GM12878 (cell line): ENCODE data around the gene TMPRSS9. TPM values are rescaled to one million over a fixed set of nuclear protein-coding genes. Genes with fewer than 3 reads are reported as not detected.

Experiments used
- ATAC-seq: fragments of 200-7000 bp; cut with Tn5 transposase; 3 replicates; pipeline ENCODE4 v1.9.1; 2020; ENCODE audit warnings: mild to moderate bottlenecking, moderate library complexity
- BruUV-seq: library from RNA; stranded (reverse); fragments of 400-500 nt; replicated peaks from 2 replicates; lab custom pipeline; 2021; lab: Mats Ljungman, UMichigan
- CTCF ChIA-PET: fragments of 300-600 bp; sonication (Branson Sonifier 250); formaldehyde crosslinking; extraction: SDS; loops from one replicate; lab custom pipeline; 2021; ENCODE audit warnings: inconsistent platforms; lab: Yijun Ruan, JAX
- POLR2A ChIA-PET: fragments of 350-600 bp; formaldehyde crosslinking; extraction: SDS; loops from one replicate; lab custom pipeline; 2021; ENCODE audit warnings: inconsistent platforms; lab: Charles Lee
- RAD21 ChIA-PET: fragments of 300-600 bp; sonication (Branson Sonifier 250); formaldehyde crosslinking; loops from one replicate; lab custom pipeline; 2023; ENCODE audit warnings: antibody characterized with exemption; ENCODE audit not compliant: unreplicated experiment; lab: Charles Lee
- SMC1A ChIA-PET: fragments of 300-600 bp; sonication (Branson Sonifier 250); formaldehyde crosslinking; loops from one replicate; lab custom pipeline; 2023; ENCODE audit not compliant: unreplicated experiment, uncharacterized antibody; lab: Charles Lee
- DNase-seq: peaks from one replicate; pipeline ENCODE4 v3.0.0-alpha.2; 2011; ENCODE audit warnings: low read depth, low spot score
- FAIRE-seq: peaks from 3 replicates; lab custom pipeline; 2011; peaks lifted over from hg19 to GRCh38; lab: Jason Lieb, UNC
- H2AFZ ChIP-seq: 2 replicates; pipeline ENCODE4 v1.6.0; 2011; ENCODE audit warnings: low read depth, low read length, control low read depth; ENCODE audit not compliant: control insufficient read depth
- H3K27ac ChIP-seq: 2 replicates; pipeline ENCODE4 v1.5.1; 2011; ENCODE audit warnings: control low read depth; ENCODE audit not compliant: control insufficient read depth, insufficient read depth
- H3K27me3 ChIP-seq, 2 experiments: replicated peaks in 1 of 2; 2 replicates each; pipeline versions ENCODE4 v1.6.0 to v1.6.1; 2011; ENCODE audit warnings: low read length in 1 of 2; ENCODE audit not compliant: control insufficient read depth in 2 of 2, insufficient read depth in 2 of 2
- H3K36me3 ChIP-seq, 2 experiments: 2 replicates each; pipeline ENCODE4 v1.5.1; 2011; ENCODE audit warnings: low read length in 1 of 2; ENCODE audit not compliant: control insufficient read depth in 2 of 2, insufficient read depth in 2 of 2
- H3K4me1 ChIP-seq: 2 replicates; pipeline ENCODE4 v1.6.1; 2011; ENCODE audit warnings: mild to moderate bottlenecking, low read length, moderate library complexity, mixed read lengths; ENCODE audit not compliant: control insufficient read depth, insufficient read depth
- H3K4me2 ChIP-seq: 2 replicates; pipeline ENCODE4 v1.6.0; 2011; ENCODE audit warnings: control low read depth; ENCODE audit not compliant: control insufficient read depth, insufficient read depth
- H3K4me3 ChIP-seq: fragments of 200-600 bp; sonication (generic); 2 replicates; pipeline ENCODE4 v1.5.1; 2016
- H3K79me2 ChIP-seq: 2 replicates; pipeline ENCODE4 v1.6.0; 2011; ENCODE audit warnings: low read length; ENCODE audit not compliant: control insufficient read depth, insufficient read depth
- H3K9ac ChIP-seq: 2 replicates; pipeline ENCODE4 v1.8.0; 2011; ENCODE audit warnings: low read length, control low read depth, mixed read lengths; ENCODE audit not compliant: control insufficient read depth, insufficient read depth
- H3K9me3 ChIP-seq: replicated peaks from 3 replicates; pipeline ENCODE4 v1.5.1; 2011; ENCODE audit warnings: mild to moderate bottlenecking, low read length; ENCODE audit not compliant: control insufficient read depth, insufficient read depth
- H4K20me1 ChIP-seq: 2 replicates; pipeline ENCODE4 v1.6.0; 2011; ENCODE audit not compliant: control insufficient read depth, insufficient read depth
- ATF7 ChIP-seq: fragments of 450-650 bp; IDR thresholded peaks from 2 replicates; pipeline ENCODE4 v1.6.1; 2016; ENCODE audit warnings: low read depth, mild to moderate bottlenecking
- BACH1 ChIP-seq: fragments of 450-650 bp; IDR thresholded peaks from 2 replicates; pipeline ENCODE4 v1.6.1; 2017; ENCODE audit warnings: mild to moderate bottlenecking, borderline replicate concordance
- BCL11A ChIP-seq: IDR thresholded peaks from 2 replicates; pipeline ENCODE4 v1.6.1; 2011; ENCODE audit warnings: low read depth, low read length
- CREM ChIP-seq: IDR thresholded peaks from 2 replicates; pipeline ENCODE4 v1.6.1; 2014; ENCODE audit warnings: antibody characterized with exemption, low read depth
- ETV6 ChIP-seq, 2 experiments: fragments of 450-650 bp in 1 of 2; IDR thresholded peaks in 1 of 2; conservative IDR thresholded peaks in 1 of 2; 2 replicates each; pipeline ENCODE4 v1.6.1; 2014; ENCODE audit warnings: antibody characterized with exemption in 1 of 2, borderline replicate concordance in 1 of 2, low read depth in 1 of 2, mild to moderate bottlenecking in 1 of 2, moderate library complexity in 1 of 2
- HDAC6 ChIP-seq: fragments of 200-600 bp; sonication (generic); IDR thresholded peaks from one replicate; pipeline ENCODE4 v1.8.0; 2017; ENCODE audit warnings: antibody characterized with exemption; ENCODE audit not compliant: unreplicated experiment
- IKZF2 ChIP-seq, 2 experiments: fragments of 450-650 bp; IDR thresholded peaks; 2 replicates each; pipeline ENCODE4 v1.6.1; 2017; ENCODE audit warnings: mild to moderate bottlenecking in 2 of 2, moderate library complexity in 2 of 2
- KDM1A ChIP-seq: fragments of 200-600 bp; sonication (generic); IDR thresholded peaks from 2 replicates; pipeline ENCODE4 v1.6.1; 2016; ENCODE audit warnings: borderline replicate concordance
- NR2C1 ChIP-seq: fragments of 450-650 bp; IDR thresholded peaks from 2 replicates; pipeline ENCODE4 v1.6.1; 2017; ENCODE audit warnings: antibody characterized with exemption, mild to moderate bottlenecking, moderate library complexity
- PAX8 ChIP-seq: fragments of 450-650 bp; IDR thresholded peaks from 2 replicates; pipeline ENCODE4 v1.6.1; 2017; ENCODE audit warnings: mild to moderate bottlenecking, moderate library complexity
- RUNX3 ChIP-seq: IDR thresholded peaks from 2 replicates; pipeline ENCODE4 v1.6.1; 2012; ENCODE audit warnings: low read length, inconsistent platforms
- SUPT20H ChIP-seq: IDR thresholded peaks from 2 replicates; pipeline ENCODE4 v1.6.1; 2011; ENCODE audit warnings: low read depth, mild to moderate bottlenecking, low read length, moderate library complexity, borderline replicate concordance; ENCODE audit not compliant: control insufficient read depth
- TARDBP ChIP-seq: IDR thresholded peaks from 2 replicates; pipeline ENCODE4 v1.6.1; 2016; ENCODE audit warnings: borderline replicate concordance
- TCF7 ChIP-seq: IDR thresholded peaks from 2 replicates; pipeline ENCODE4 v1.6.1; 2014; ENCODE audit warnings: antibody characterized with exemption, borderline replicate concordance
- WRNIP1 ChIP-seq: IDR thresholded peaks from 2 replicates; pipeline ENCODE4 v1.6.1; 2011; ENCODE audit warnings: low read depth, low read length, improper control_type of control experiment, borderline replicate concordance
- WGBS: methylation state at CpG from one replicate; pipeline ENCODE4 v1.1.6; 2016; ENCODE audit warnings: low lambda C conversion rate; ENCODE audit not compliant: insufficient replicate concordance, insufficient coverage; ENCODE audit errors: missing lambda C conversion rate; 5-methylcytosine and 5-hydroxymethylcytosine counted together
- in situ Hi-C: fragments of 300-500 bp; cut with MboI; formaldehyde crosslinking; loops from 9 replicates; pipeline ENCODE4 v1.14.3; 2018; ENCODE audit warnings: mixed read lengths
- intact Hi-C: fragments of 100-400 bp; cut with micrococcal nuclease; formaldehyde crosslinking; loops from one replicate; pipeline ENCODE4 v1.14.2; 2022; ENCODE audit not compliant: unreplicated experiment
- polyA plus RNA-seq, 11 experiments: library from polyadenylated mRNA; depleted of rRNA in 4 of 11; unstranded in 6 of 11; stranded (reverse) in 5 of 11; fragments of >200 nt; fragmentation: Nextera tagmentation in 4 of 11; fragmentation: Illumina TruSeq in 1 of 11; extraction: Ambion mirVana in 4 of 11; extraction: Trizol in 1 of 11; gene quantifications; 1 replicate in 1 of 11; 2 replicates in 10 of 11; pipeline versions ENCODE4 v1.2.1 to v1.2.3, GENCODE V29; 2011 to 2016; ENCODE audit warnings: inconsistent platforms in 2 of 11, missing spikeins in 2 of 11, low read depth in 1 of 11
- total RNA-seq, 4 experiments: library from RNA; depleted of rRNA in 3 of 4; stranded (reverse); fragments of >200 nt in 3 of 4; fragmentation: Illumina TruSeq in 1 of 4; extraction: Trizol in 1 of 4; gene quantifications; 2 replicates each; pipeline versions ENCODE4 v1.2.1 to v1.2.3, GENCODE V29; 2013 to 2021
- TF ChIP-seq, protein P1 (sequence below): IDR thresholded peaks from 2 replicates; pipeline ENCODE4 v1.6.1; 2011; ENCODE audit warnings: low read depth, mild to moderate bottlenecking, low read length, moderate library complexity, borderline replicate concordance; ENCODE audit errors: extremely low read depth
- TF ChIP-seq, protein P2 (sequence below): fragments of 450-650 bp; IDR thresholded peaks from 2 replicates; pipeline ENCODE4 v1.6.1; 2016; ENCODE audit warnings: mild to moderate bottlenecking
- TF ChIP-seq, protein P3 (sequence below): IDR thresholded peaks from 2 replicates; pipeline ENCODE4 v1.6.1; 2011; ENCODE audit warnings: mild to moderate bottlenecking, low read depth, low read length, moderate library complexity; ENCODE audit not compliant: insufficient replicate concordance
- TF ChIP-seq, protein P4 (sequence below): fragments of 150-350 bp; IDR thresholded peaks from 2 replicates; pipeline ENCODE4 v1.6.1; 2014; ENCODE audit warnings: mild to moderate bottlenecking, low read depth, low read length

TMPRSS9 gene
- total and polyA plus RNA-seq, 10 of the 15 experiments (the other 5 are each of a cell fraction or from before 2014, with no cell fraction given) = 0.24 TPM; not detected in 9

DNA sequence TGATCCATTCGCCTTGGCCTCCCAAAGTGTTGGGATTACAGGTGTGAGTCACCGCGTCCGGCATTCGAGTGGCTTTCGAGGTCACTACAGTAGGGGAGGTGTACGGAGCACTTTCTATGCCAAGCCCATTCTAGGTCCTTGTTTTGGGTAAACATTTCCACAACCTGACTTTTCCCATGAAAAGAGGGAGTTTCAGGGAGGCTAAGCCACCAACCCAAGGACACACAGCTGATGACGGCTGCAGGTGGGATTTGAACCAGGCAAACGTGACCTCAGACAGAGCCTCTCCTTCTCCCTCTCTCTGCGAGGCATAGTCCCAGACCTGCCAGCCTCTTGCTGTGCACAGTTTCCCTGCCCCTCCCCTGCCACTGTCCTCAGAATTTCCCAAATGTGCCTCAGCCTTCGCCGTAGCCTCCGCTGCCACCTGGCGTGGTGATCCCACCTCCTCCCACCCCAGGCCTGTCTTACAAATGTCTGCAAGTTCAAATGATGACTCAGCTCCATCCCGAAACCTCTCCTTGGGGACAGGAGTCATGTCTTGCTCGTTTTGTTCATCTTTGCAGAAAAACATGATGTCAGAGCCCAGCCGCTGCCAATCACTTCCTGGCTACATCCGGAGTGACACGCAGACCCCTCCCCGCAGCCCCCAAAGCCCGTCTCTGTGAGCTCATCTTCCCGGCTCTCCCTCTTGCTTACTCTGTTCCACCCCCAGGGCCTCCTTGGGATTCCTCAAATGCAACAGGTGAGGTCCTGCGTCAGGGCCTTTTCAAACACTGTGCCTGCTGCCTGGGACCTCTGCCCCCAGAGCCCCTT is 109.2 kb downstream of the TMPRSS9 start:
- FAIRE-seq (peak; percentile 76), ATAC-seq (peak; percentile 86), DNase-seq (no peak)
- intact Hi-C loops (loop anchor here (10.0 kb wide), 1 partner anchor 275 kb away; the partner anchor contains the start of gene SLC39A3), in situ Hi-C loops (loop anchor here (5.0 kb wide), 1 partner anchor 283 kb away; no protein-coding TSS in a partner anchor)
- Histone ChIP-seq H2AFZ (peak overlapping the region; percentile 25; the same call in 1 of the 2 replicates), H3K36me3 (no peaks in the 10 kb centered on the region), H3K27ac (no peak overlapping the region), H3K4me3 (no peak overlapping the region), H3K9me3 (no peaks in the 10 kb centered on the region), H3K27me3 (no peaks in the 10 kb centered on the region), H3K79me2 (no peaks in the 10 kb centered on the region), H3K9ac (no peak overlapping the region), H3K4me1 (peaks cover 8% of the 10 kb centered on the region), H4K20me1 (no peaks in the 10 kb centered on the region), H3K4me2 (peak overlapping the region; percentile 5; the same call in 1 of the 2 replicates)
- ChIA-PET POLR2A (interaction anchor here (0.6 to 1.6 kb wide), 3 partner anchors 61 to 142 kb away, joined by 3 to 4 read pairs (median 3); no protein-coding TSS in a partner anchor), CTCF (interaction anchor here (0.5 to 1.7 kb wide), 5 partner anchors 141 to 562 kb away, joined by 3 to 7 read pairs (median 3); no protein-coding TSS in a partner anchor), RAD21 (interaction anchor here (0.6 to 2.5 kb wide), 5 partner anchors 11 to 149 kb away, joined by 3 to 11 read pairs (median 3); no protein-coding TSS in a partner anchor), SMC1A (interaction anchor here (0.6 to 1.4 kb wide), 6 partner anchors 9 to 152 kb away, joined by 3 to 5 read pairs (median 4); no protein-coding TSS in a partner anchor)
- 30% methylated on average over 23 of the region's 23 CpGs for WGBS
- BruUV-seq = no TSS peak
- TF ChIP-seq, protein P1, sequence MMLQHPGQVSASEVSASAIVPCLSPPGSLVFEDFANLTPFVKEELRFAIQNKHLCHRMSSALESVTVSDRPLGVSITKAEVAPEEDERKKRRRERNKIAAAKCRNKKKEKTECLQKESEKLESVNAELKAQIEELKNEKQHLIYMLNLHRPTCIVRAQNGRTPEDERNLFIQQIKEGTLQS = no peak
- TF ChIP-seq, protein P2, sequence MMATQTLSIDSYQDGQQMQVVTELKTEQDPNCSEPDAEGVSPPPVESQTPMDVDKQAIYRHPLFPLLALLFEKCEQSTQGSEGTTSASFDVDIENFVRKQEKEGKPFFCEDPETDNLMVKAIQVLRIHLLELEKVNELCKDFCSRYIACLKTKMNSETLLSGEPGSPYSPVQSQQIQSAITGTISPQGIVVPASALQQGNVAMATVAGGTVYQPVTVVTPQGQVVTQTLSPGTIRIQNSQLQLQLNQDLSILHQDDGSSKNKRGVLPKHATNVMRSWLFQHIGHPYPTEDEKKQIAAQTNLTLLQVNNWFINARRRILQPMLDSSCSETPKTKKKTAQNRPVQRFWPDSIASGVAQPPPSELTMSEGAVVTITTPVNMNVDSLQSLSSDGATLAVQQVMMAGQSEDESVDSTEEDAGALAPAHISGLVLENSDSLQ = peak; percentile 95
- TF ChIP-seq HDAC6 (no peak), RUNX3 (peak; percentile 39; the same call in 1 of the 2 replicates), BACH1 (peak; percentile 57; the same call in 1 of the 2 replicates), TARDBP (no peak), NR2C1 (no peak), SUPT20H (no peak), KDM1A (no peak), CREM (peak; percentile 79), ETV6 (conservative IDR thresholded peaks at IDR 0.05 in 1 of 2, IDR thresholded peaks at IDR 0.05 in 1 of 2; ENCODE audit: borderline replicate concordance in 1 of 2, low read depth in 1 of 2) (peak in 1 of 2 experiments; percentile 53; a peak in 2 of 4 replicates), WRNIP1 (no peak), BCL11A (no peak), PAX8 (no peak), TCF7 (no peak), IKZF2 (IDR thresholded peaks at IDR 0.05) (peak; percentile 77; a peak in 3 of 4 replicates), ATF7 (peak; percentile 81)
- TF ChIP-seq, protein P3, sequence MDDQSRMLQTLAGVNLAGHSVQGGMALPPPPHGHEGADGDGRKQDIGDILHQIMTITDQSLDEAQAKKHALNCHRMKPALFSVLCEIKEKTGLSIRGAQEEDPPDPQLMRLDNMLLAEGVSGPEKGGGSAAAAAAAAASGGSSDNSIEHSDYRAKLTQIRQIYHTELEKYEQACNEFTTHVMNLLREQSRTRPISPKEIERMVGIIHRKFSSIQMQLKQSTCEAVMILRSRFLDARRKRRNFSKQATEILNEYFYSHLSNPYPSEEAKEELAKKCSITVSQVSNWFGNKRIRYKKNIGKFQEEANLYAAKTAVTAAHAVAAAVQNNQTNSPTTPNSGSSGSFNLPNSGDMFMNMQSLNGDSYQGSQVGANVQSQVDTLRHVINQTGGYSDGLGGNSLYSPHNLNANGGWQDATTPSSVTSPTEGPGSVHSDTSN = peak; percentile 83
- TF ChIP-seq, protein P4, sequence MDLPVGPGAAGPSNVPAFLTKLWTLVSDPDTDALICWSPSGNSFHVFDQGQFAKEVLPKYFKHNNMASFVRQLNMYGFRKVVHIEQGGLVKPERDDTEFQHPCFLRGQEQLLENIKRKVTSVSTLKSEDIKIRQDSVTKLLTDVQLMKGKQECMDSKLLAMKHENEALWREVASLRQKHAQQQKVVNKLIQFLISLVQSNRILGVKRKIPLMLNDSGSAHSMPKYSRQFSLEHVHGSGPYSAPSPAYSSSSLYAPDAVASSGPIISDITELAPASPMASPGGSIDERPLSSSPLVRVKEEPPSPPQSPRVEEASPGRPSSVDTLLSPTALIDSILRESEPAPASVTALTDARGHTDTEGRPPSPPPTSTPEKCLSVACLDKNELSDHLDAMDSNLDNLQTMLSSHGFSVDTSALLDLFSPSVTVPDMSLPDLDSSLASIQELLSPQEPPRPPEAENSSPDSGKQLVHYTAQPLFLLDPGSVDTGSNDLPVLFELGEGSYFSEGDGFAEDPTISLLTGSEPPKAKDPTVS = no peak
